ENCODE measurements around the gene CDH15.

CDH15 gene

DNA sequence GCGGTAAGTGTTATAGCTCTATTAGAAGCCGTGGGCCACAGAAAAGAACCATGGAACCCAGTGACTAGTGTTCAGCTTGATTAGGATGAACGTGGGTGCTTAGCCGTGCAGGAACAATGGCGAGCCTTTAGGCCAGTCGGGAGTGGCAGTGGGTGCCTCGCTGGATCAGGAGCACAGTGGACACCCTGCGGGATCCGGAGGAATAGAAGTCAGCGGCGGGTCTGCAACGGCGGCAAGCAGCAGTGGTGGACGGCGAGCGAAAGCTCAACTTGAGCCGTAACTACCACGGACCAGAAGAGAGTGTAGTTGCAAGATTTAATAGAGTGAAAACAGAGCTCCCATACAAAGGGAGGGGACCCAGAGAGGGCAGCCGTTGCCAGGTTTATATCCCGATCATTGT lies 37.3 kb upstream of the CDH15 start:
- Histone ChIP-seq H3K4me1 (ENCODE audit: control insufficient read depth, insufficient read depth, low read length) (no peaks in the 10 kb centered on the region), H3K36me3 (ENCODE audit: control insufficient read depth in 2 of 2, insufficient read depth in 1 of 2, low read length in 2 of 2) (peaks cover 0 to 47% of the 10 kb centered on the region in 2 experiments; a peak in 1 of 3 replicates), H3K27ac (ENCODE audit: extremely low read depth, low read depth, low read length) (no peak overlapping the region), H3K9me3 (ENCODE audit: control insufficient read depth, insufficient read depth, low read depth, low read length) (no peaks in the 10 kb centered on the region), H3K4me3 (ENCODE audit: low read depth, low read length) (no peak overlapping the region)
- CTCF ChIA-PET: interaction anchor here (0.7 to 1.2 kb wide), 2 partner anchors 9 to 63 kb away, joined by 3 read pairs; no protein-coding TSS in a partner anchor
- POLR2A ChIA-PET: no interaction called here
- TF ChIP-seq, protein P1, sequence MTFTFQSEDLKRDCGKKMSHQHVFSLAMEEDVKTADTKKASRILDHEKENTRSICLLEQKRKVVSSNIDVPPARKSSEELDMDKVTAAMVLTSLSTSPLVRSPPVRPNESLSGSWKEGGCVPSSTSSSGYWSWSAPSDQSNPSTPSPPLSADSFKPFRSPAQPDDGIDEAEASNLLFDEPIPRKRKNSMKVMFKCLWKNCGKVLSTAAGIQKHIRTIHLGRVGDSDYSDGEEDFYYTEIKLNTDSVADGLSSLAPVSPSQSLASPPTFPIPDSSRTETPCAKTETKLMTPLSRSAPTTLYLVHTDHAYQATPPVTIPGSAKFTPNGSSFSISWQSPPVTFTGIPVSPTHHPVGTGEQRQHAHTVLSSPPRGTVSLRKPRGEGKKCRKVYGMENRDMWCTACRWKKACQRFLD (tag by site-specific recombination; IDR thresholded peaks at IDR 0.05): no peak
- TF ChIP-seq, protein P2, sequence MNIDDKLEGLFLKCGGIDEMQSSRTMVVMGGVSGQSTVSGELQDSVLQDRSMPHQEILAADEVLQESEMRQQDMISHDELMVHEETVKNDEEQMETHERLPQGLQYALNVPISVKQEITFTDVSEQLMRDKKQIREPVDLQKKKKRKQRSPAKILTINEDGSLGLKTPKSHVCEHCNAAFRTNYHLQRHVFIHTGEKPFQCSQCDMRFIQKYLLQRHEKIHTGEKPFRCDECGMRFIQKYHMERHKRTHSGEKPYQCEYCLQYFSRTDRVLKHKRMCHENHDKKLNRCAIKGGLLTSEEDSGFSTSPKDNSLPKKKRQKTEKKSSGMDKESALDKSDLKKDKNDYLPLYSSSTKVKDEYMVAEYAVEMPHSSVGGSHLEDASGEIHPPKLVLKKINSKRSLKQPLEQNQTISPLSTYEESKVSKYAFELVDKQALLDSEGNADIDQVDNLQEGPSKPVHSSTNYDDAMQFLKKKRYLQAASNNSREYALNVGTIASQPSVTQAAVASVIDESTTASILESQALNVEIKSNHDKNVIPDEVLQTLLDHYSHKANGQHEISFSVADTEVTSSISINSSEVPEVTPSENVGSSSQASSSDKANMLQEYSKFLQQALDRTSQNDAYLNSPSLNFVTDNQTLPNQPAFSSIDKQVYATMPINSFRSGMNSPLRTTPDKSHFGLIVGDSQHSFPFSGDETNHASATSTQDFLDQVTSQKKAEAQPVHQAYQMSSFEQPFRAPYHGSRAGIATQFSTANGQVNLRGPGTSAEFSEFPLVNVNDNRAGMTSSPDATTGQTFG (tag by site-specific recombination; IDR thresholded peaks at IDR 0.05; ENCODE audit: borderline replicate concordance): no peak
- TF ChIP-seq, protein P3, sequence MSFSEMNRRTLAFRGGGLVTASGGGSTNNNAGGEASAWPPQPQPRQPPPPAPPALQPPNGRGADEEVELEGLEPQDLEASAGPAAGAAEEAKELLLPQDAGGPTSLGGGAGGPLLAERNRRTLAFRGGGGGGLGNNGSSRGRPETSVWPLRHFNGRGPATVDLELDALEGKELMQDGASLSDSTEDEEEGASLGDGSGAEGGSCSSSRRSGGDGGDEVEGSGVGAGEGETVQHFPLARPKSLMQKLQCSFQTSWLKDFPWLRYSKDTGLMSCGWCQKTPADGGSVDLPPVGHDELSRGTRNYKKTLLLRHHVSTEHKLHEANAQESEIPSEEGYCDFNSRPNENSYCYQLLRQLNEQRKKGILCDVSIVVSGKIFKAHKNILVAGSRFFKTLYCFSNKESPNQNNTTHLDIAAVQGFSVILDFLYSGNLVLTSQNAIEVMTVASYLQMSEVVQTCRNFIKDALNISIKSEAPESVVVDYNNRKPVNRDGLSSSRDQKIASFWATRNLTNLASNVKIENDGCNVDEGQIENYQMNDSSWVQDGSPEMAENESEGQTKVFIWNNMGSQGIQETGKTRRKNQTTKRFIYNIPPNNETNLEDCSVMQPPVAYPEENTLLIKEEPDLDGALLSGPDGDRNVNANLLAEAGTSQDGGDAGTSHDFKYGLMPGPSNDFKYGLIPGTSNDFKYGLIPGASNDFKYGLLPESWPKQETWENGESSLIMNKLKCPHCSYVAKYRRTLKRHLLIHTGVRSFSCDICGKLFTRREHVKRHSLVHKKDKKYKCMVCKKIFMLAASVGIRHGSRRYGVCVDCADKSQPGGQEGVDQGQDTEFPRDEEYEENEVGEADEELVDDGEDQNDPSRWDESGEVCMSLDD (tag by site-specific recombination; IDR thresholded peaks at IDR 0.05): no peak
- TF ChIP-seq ZNF521 (tag by site-specific recombination; IDR thresholded peaks at IDR 0.05): no peak
- no peak for TF ChIP-seq ZNF174 (tag by site-specific recombination; IDR thresholded peaks at IDR 0.05)
- no peak for TF ChIP-seq ZNF777 (tag by site-specific recombination; IDR thresholded peaks at IDR 0.05; ENCODE audit: borderline replicate concordance)
- no peak for TF ChIP-seq KLF16 (tag by site-specific recombination; IDR thresholded peaks at IDR 0.05)
- TF ChIP-seq ZNF560 (tag by site-specific recombination; IDR thresholded peaks at IDR 0.05; ENCODE audit: borderline replicate concordance): no peak
- TF ChIP-seq ZXDB (tag by site-specific recombination; IDR thresholded peaks at IDR 0.05): no peak
- TF ChIP-seq ZFP69B (tag by site-specific recombination; IDR thresholded peaks at IDR 0.05): no peak
- TF ChIP-seq ZNF747 (tag by site-specific recombination; IDR thresholded peaks at IDR 0.05): no peak
- no peak for TF ChIP-seq ZNF610 (tag by site-specific recombination; IDR thresholded peaks at IDR 0.05; ENCODE audit: borderline replicate concordance)
- TF ChIP-seq ZNF16 (tag by site-specific recombination; IDR thresholded peaks at IDR 0.05; ENCODE audit: low read depth): no peak

DNA sequence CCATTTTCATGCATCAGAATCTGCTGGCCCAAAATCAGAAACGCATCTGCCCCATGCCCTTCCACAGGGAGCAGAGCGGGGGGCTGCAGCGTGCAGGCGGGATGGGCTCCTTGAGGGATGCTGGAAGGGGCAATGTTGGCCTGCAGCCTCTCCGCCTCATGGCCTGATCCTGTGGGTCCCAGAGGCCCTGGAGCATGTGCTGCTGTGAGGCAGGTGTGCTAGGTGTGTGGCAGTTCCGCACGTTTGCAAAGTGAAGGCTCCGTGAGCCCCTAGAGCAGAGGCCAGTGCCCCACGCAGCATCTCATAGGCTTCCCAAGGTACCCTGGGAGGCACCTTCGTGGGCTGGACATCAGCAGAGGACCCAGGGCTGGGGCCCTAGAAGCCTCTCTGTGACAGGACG lies 36.4 kb upstream of the CDH15 start:
- Histone ChIP-seq H3K4me1 (ENCODE audit: control insufficient read depth, insufficient read depth, low read length) (no peaks in the 10 kb centered on the region), H3K36me3 (ENCODE audit: control insufficient read depth in 2 of 2, insufficient read depth in 1 of 2, low read length in 2 of 2) (peaks cover 0 to 47% of the 10 kb centered on the region in 2 experiments; a peak in 1 of 3 replicates), H3K9me3 (ENCODE audit: control insufficient read depth, insufficient read depth, low read depth, low read length) (no peaks in the 10 kb centered on the region), H3K4me3 (ENCODE audit: low read depth, low read length) (no peak overlapping the region), H3K27ac (ENCODE audit: extremely low read depth, low read depth, low read length) (no peak overlapping the region)
- no peak for TF ChIP-seq MZF1 (tag by site-specific recombination; IDR thresholded peaks at IDR 0.05; ENCODE audit: borderline replicate concordance)
- TF ChIP-seq, protein P4, sequence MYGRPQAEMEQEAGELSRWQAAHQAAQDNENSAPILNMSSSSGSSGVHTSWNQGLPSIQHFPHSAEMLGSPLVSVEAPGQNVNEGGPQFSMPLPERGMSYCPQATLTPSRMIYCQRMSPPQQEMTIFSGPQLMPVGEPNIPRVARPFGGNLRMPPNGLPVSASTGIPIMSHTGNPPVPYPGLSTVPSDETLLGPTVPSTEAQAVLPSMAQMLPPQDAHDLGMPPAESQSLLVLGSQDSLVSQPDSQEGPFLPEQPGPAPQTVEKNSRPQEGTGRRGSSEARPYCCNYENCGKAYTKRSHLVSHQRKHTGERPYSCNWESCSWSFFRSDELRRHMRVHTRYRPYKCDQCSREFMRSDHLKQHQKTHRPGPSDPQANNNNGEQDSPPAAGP (tag by site-specific recombination; IDR thresholded peaks at IDR 0.05): no peak
- no peak for TF ChIP-seq ZNF146 (tag by site-specific recombination; IDR thresholded peaks at IDR 0.05)
- ChIA-PET POLR2A (no interaction called here), CTCF (no interaction called here)
